Activated CD4-positive, alpha-beta memory T cell treated with anti-CD3 and anti-CD28 coated beads, Interleukin-2, amount 10 ng/mL, durations not matched to agents 7 days and 5 days (primary cell): ENCODE results near the gene GAK. TPM values are rescaled to one million over a fixed set of nuclear protein-coding genes. Genes with fewer than 3 reads are reported as not detected.

Experiments
- CTCF ChIA-PET: fragments of 350-600 bp; sonication (Branson Sonifier 250); formaldehyde crosslinking; loops from one replicate; lab custom pipeline; 2021; ENCODE audit warnings: antibody characterized with exemption, inconsistent platforms; lab: Charles Lee
- POLR2A ChIA-PET: fragments of 350-600 bp; sonication (Branson Sonifier 250); formaldehyde crosslinking; loops from one replicate; lab custom pipeline; 2021; ENCODE audit warnings: antibody characterized with exemption; lab: Charles Lee
- DNase-seq: peaks from one replicate; pipeline ENCODE4 v3.0.0-alpha.2; 2020
- H3K27ac Mint-ChIP-seq: one replicate; pipeline ENCODE4 v1.8.0; 2021; ENCODE audit warnings: mild to moderate bottlenecking, mixed read lengths
- H3K27me3 Mint-ChIP-seq: one replicate; pipeline ENCODE4 v1.8.0; 2021; ENCODE audit warnings: mixed read lengths
- H3K36me3 Mint-ChIP-seq: one replicate; pipeline ENCODE4 v1.8.0; 2021; ENCODE audit warnings: low read depth, mixed read lengths
- H3K4me1 Mint-ChIP-seq: one replicate; pipeline ENCODE4 v1.8.0; 2021; ENCODE audit warnings: mixed read lengths
- H3K4me3 Mint-ChIP-seq: one replicate; pipeline ENCODE4 v1.8.0; 2021; ENCODE audit warnings: mild to moderate bottlenecking, mixed read lengths
- H3K9me3 Mint-ChIP-seq: one replicate; pipeline ENCODE4 v1.8.0; 2021; ENCODE audit warnings: mixed read lengths
- total RNA-seq, 2 experiments: library from RNA; stranded (reverse); gene quantifications; one replicate each; pipeline ENCODE4 v1.2.3, GENCODE V29; 2021

GAK gene
- total RNA-seq, 2 experiments from 2014 or later: 139 to 156 TPM

GRCh38 chr4:888029-888428 lies 44.1 kb downstream of the GAK start:
- POLR2A ChIA-PET: no interaction called here
- no peak overlapping the region for H3K27ac Mint-ChIP-seq
- CTCF ChIA-PET: no interaction called here

DNA sequence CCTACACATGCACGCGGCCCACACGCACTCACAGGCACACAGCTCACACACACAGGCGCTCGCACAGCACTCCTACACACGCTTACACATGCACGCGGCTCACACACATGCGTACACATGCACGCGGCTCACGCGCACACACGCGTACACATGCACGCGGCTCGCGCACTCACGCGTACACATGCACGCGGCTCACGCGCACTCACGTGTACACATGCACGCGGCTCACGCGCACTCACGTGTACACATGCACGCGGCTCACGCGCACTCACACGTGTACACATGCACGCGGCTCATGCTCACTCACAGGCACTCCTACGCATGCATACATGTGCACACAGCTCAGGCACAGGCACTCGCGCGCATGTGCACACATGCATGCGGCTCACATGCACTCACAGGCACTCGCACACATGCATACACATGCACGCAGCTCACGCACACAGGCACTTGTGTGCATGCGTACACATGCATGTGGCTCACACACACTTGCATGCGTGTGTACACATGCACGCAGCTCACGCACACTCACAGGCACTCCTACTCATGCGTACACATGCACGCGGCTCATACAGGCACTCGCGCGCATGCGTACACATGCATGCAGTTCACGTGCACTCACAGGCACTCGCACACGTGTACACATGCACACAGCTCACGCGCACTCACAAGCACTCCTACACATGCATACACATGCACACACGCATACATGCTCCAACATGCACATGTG lies 44.9 kb downstream of the GAK start:
- Mint-ChIP-seq H3K4me1 (no peaks in the 10 kb centered on the region), H3K9me3 (peaks cover 8% of the 10 kb centered on the region), H3K27ac (no peak overlapping the region), H3K4me3 (no peak overlapping the region), H3K36me3 (peaks cover 51% of the 10 kb centered on the region), H3K27me3 (no peaks in the 10 kb centered on the region)
- ChIA-PET POLR2A (no interaction called here), CTCF (no interaction called here)
- no peak for DNase-seq

More at GRCh38 chr4:888029-888428, 44.1 kb downstream of the GAK start:
- DNase-seq: no peak
- no peaks in the 10 kb centered on the region for H3K27me3 Mint-ChIP-seq
- H3K9me3 Mint-ChIP-seq: peaks cover 8% of the 10 kb centered on the region
- H3K4me1 Mint-ChIP-seq: no peaks in the 10 kb centered on the region
- H3K4me3 Mint-ChIP-seq: no peak overlapping the region
- peaks cover 53% of the 10 kb centered on the region for H3K36me3 Mint-ChIP-seq

DNA sequence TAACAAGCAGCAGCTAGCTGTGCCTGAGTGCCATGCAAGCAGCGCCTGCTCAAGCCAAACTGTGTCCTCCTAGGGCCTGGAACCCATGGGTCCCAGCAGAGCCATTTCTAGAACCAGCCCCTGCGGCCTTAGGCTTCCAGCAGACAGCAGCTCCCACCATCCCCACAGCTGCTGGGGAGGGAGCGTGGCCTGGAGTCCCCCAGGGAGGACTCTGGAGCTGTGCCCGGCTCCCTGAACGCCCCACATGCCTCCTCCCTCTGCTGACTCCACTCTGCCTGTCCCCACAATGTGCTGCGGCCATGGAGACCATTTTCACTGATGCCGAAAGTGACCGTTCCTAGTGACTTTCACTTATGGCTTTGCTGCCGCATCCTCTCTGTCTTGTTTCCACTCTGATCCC lies 45.9 kb downstream of the GAK start:
- H3K9me3 Mint-ChIP-seq: peaks cover 8% of the 10 kb centered on the region
- ChIA-PET POLR2A (no interaction called here), CTCF (no interaction called here)
- H3K4me1 Mint-ChIP-seq: no peaks in the 10 kb centered on the region
- peaks cover 45% of the 10 kb centered on the region for H3K36me3 Mint-ChIP-seq
- no peak overlapping the region for H3K27ac Mint-ChIP-seq
- DNase-seq: no peak
- no peak overlapping the region for H3K4me3 Mint-ChIP-seq
- no peaks in the 10 kb centered on the region for H3K27me3 Mint-ChIP-seq

GRCh38 chr4:885353-885752 lies 46.8 kb downstream of the GAK start:
- peaks cover 3% of the 10 kb centered on the region for H3K4me1 Mint-ChIP-seq
- CTCF ChIA-PET: no interaction called here
- POLR2A ChIA-PET: no interaction called here
- no peaks in the 10 kb centered on the region for H3K27me3 Mint-ChIP-seq
- H3K27ac Mint-ChIP-seq: no peak overlapping the region
- peaks cover 42% of the 10 kb centered on the region for H3K36me3 Mint-ChIP-seq
- no peak overlapping the region for H3K4me3 Mint-ChIP-seq
- peaks cover 8% of the 10 kb centered on the region for H3K9me3 Mint-ChIP-seq
- DNase-seq: no peak

GRCh38 chr4:884896-885295 lies 47.2 kb downstream of the GAK start:
- H3K9me3 Mint-ChIP-seq: peaks cover 8% of the 10 kb centered on the region
- CTCF ChIA-PET: no interaction called here
- H3K27ac Mint-ChIP-seq: no peak overlapping the region
- peaks cover 7% of the 10 kb centered on the region for H3K4me1 Mint-ChIP-seq
- H3K36me3 Mint-ChIP-seq: peaks cover 43% of the 10 kb centered on the region
- DNase-seq: no peak
- POLR2A ChIA-PET: interaction anchor here (0.5 kb wide), 1 partner anchor 39 kb away, joined by 3 read pairs; no protein-coding TSS in a partner anchor
- H3K27me3 Mint-ChIP-seq: no peaks in the 10 kb centered on the region
- no peak overlapping the region for H3K4me3 Mint-ChIP-seq

- Mint-ChIP-seq H3K9me3 (peaks cover 8% of the 10 kb centered on the region), H3K27me3 (no peaks in the 10 kb centered on the region), H3K4me1 (peaks cover 14% of the 10 kb centered on the region), H3K36me3 (peaks cover 43% of the 10 kb centered on the region), H3K4me3 (no peak overlapping the region), H3K27ac (no peak overlapping the region)
- ChIA-PET CTCF (no interaction called here), POLR2A (no interaction called here)
- no peak for DNase-seq
Measured at GRCh38 chr4:884259-884658, 47.9 kb downstream of the GAK start.

GRCh38 chr4:883377-884095 lies 48.6 kb downstream of the GAK start:
- ChIA-PET POLR2A (no interaction called here), CTCF (no interaction called here)
- Mint-ChIP-seq H3K27ac (no peak overlapping the region), H3K4me3 (no peak overlapping the region), H3K9me3 (peaks cover 8% of the 10 kb centered on the region), H3K36me3 (peaks cover 44% of the 10 kb centered on the region), H3K4me1 (peaks cover 21% of the 10 kb centered on the region), H3K27me3 (no peaks in the 10 kb centered on the region)
- DNase-seq: no peak

DNA sequence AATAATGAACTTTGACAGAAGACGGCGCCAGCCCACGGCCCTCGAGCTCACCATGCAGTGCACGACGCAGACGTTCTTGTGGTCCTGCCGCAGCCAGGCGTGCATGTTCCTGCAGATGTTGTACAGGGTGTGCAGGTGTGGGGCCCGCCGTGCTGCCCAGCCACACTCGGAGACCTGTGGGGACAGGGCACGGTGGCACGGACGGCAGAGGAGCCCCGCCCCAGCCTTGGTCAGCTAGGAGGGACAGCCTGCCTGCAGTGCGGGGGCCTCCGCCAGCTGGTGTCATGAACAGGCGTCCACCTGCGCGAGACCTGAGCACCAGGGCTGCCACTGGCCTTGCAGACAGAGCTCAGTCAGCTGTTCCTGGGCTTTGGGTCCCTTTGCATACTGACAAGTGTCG lies 49.5 kb downstream of the GAK start:
- DNase-seq: no peak
- Mint-ChIP-seq H3K4me1 (peaks cover 28% of the 10 kb centered on the region), H3K4me3 (no peak overlapping the region), H3K27me3 (no peaks in the 10 kb centered on the region), H3K27ac (no peak overlapping the region), H3K36me3 (peaks cover 42% of the 10 kb centered on the region), H3K9me3 (peaks cover 4% of the 10 kb centered on the region)
- POLR2A ChIA-PET: interaction anchor here (1.2 kb wide), 1 partner anchor 9 kb away, joined by 4 read pairs; no protein-coding TSS in a partner anchor
- CTCF ChIA-PET: no interaction called here

DNA sequence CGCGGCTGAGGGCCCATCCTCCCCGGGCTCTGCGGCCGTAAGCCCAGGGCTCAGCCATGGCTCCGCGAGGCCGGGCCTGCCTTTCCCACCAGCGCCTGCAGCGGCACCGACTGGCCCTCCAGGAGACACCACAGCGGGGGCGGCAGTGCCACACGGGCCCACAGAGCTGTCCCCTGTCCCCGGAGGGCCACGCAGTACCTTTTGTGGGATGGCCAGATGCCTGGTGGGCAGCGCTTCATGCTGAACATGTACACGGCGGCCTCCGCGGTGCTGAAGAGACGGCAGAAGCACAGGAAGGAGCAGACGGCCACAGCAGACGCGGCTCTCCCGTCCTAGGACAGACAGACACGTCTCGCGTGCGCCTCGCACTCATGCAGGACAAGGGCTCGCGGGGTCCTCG lies 50.4 kb downstream of the GAK start:
- peaks cover 40% of the 10 kb centered on the region for H3K36me3 Mint-ChIP-seq
- no peak overlapping the region for H3K27ac Mint-ChIP-seq
- CTCF ChIA-PET: no interaction called here
- no peak overlapping the region for H3K4me3 Mint-ChIP-seq
- peaks cover 31% of the 10 kb centered on the region for H3K4me1 Mint-ChIP-seq
- H3K27me3 Mint-ChIP-seq: no peaks in the 10 kb centered on the region
- H3K9me3 Mint-ChIP-seq: no peaks in the 10 kb centered on the region
- POLR2A ChIA-PET: interaction anchor here (1.2 kb wide), 1 partner anchor 10 kb away, joined by 4 read pairs; no protein-coding TSS in a partner anchor
- DNase-seq: no peak

- Mint-ChIP-seq H3K27me3 (no peaks in the 10 kb centered on the region), H3K4me3 (peak overlapping the region; percentile 71), H3K27ac (peak overlapping the region; percentile 100), H3K9me3 (no peaks in the 10 kb centered on the region), H3K4me1 (peaks cover 31% of the 10 kb centered on the region), H3K36me3 (peaks cover 41% of the 10 kb centered on the region)
- CTCF ChIA-PET: interaction anchor here (1.4 to 2.1 kb wide), 3 partner anchors 51 to 138 kb away, joined by 4 to 6 read pairs (median 6); partner anchors contain the start of genes GAK, IDUA and TMEM175
- DNase-seq: no peak
- POLR2A ChIA-PET: interaction anchor here (3.5 kb wide), 1 partner anchor 51 kb away, joined by 29 read pairs; the partner anchor contains the start of genes GAK and TMEM175
Measured at GRCh38 chr4:880684-881405, 51.3 kb downstream of the GAK start.

GRCh38 chr4:879729-880077 lies 52.4 kb downstream of the GAK start:
- H3K27me3 Mint-ChIP-seq: no peaks in the 10 kb centered on the region
- peak overlapping the region; percentile 71 for H3K4me3 Mint-ChIP-seq
- H3K36me3 Mint-ChIP-seq: peaks cover 51% of the 10 kb centered on the region
- no peaks in the 10 kb centered on the region for H3K9me3 Mint-ChIP-seq
- ChIA-PET POLR2A (interaction anchor here (1.0 to 3.5 kb wide), 7 partner anchors 9 to 99 kb away, joined by 3 to 29 read pairs (median 4); partner anchors contain the start of genes GAK and TMEM175), CTCF (interaction anchor here (1.4 to 2.1 kb wide), 3 partner anchors 53 to 137 kb away, joined by 4 to 6 read pairs (median 6); partner anchors contain the start of genes GAK, IDUA and TMEM175)
- H3K4me1 Mint-ChIP-seq: peaks cover 31% of the 10 kb centered on the region
- peak overlapping the region; percentile 100 for H3K27ac Mint-ChIP-seq
- peak; percentile 68 for DNase-seq

GRCh38 chr4:878796-879728 lies 53.1 kb downstream of the GAK start:
- Mint-ChIP-seq H3K9me3 (no peaks in the 10 kb centered on the region), H3K27ac (peak overlapping the region; percentile 100), H3K36me3 (peaks cover 57% of the 10 kb centered on the region), H3K4me3 (peak overlapping the region; percentile 71), H3K27me3 (no peaks in the 10 kb centered on the region), H3K4me1 (peaks cover 31% of the 10 kb centered on the region)
- ChIA-PET CTCF (interaction anchor here (1.4 to 2.1 kb wide), 3 partner anchors 53 to 137 kb away, joined by 4 to 6 read pairs (median 6); partner anchors contain the start of genes GAK, IDUA and TMEM175), POLR2A (interaction anchor here (1.0 to 3.5 kb wide), 7 partner anchors 8 to 99 kb away, joined by 3 to 29 read pairs (median 4); partner anchors contain the start of genes GAK and TMEM175)
- DNase-seq: peak; percentile 52
